IMR-90 (cell line): ENCODE data around the gene GBP7. TPM values are rescaled to one million over a fixed set of nuclear protein-coding genes. Genes with fewer than 3 reads are reported as not detected.

ENCODE experiments used
- ATAC-seq: fragments of 200-7000 bp; cut with Tn5 transposase; 2 replicates; pipeline ENCODE4 v1.9.1; 2020; ENCODE audit warnings: low read depth, mild to moderate bottlenecking, moderate library complexity
- BruUV-seq: library from RNA; stranded (reverse); fragments of 400-500 nt; replicated peaks from 2 replicates; lab custom pipeline; 2021; lab: Mats Ljungman, UMichigan
- CTCF ChIA-PET: fragments of 300-600 bp; formaldehyde crosslinking; extraction: SDS; loops from one replicate; lab custom pipeline; 2021; ENCODE audit warnings: antibody characterized with exemption; lab: Yijun Ruan, JAX
- POLR2A ChIA-PET: fragments of 300-600 bp; sonication (Branson Sonifier 250); formaldehyde crosslinking; loops from one replicate; lab custom pipeline; 2022; ENCODE audit warnings: antibody characterized with exemption; ENCODE audit not compliant: unreplicated experiment; lab: Charles Lee
- DNase-seq: peaks from one replicate; pipeline ENCODE4 v3.0.0; 2013
- H2AFZ ChIP-seq: replicated peaks from 2 replicates; pipeline ENCODE3; 2013; ENCODE audit warnings: low read length, mild to moderate bottlenecking; ENCODE audit not compliant: poor library complexity
- H2AK5ac ChIP-seq: 2 replicates; pipeline ENCODE4 v1.6.1; 2013; ENCODE audit warnings: low read depth, low read length, inconsistent platforms
- H2AK9ac ChIP-seq: replicated peaks from 2 replicates; pipeline ENCODE3; 2013; ENCODE audit warnings: mild to moderate bottlenecking, low read depth, low read length, moderate library complexity; ENCODE audit not compliant: poor library complexity
- H2BK120ac ChIP-seq: 2 replicates; pipeline ENCODE4 v1.6.1; 2013; ENCODE audit warnings: low read depth, low read length, inconsistent platforms
- H2BK15ac ChIP-seq: 3 replicates; pipeline ENCODE4 v1.6.1; 2013; ENCODE audit warnings: low read depth, low read length, inconsistent platforms
- H2BK20ac ChIP-seq: 2 replicates; pipeline ENCODE4 v1.6.1; 2013; ENCODE audit warnings: low read depth, mild to moderate bottlenecking, inconsistent platforms, low read length, moderate library complexity
- H2BK5ac ChIP-seq: 2 replicates; pipeline ENCODE4 v1.6.1; 2013; ENCODE audit warnings: mild to moderate bottlenecking, low read depth, low read length, inconsistent platforms; ENCODE audit not compliant: poor library complexity, severe bottlenecking
- H3K14ac ChIP-seq: replicated peaks from 2 replicates; pipeline ENCODE4 v1.6.1; 2013; ENCODE audit warnings: low read depth, low read length, inconsistent platforms
- H3K18ac ChIP-seq: 2 replicates; pipeline ENCODE4 v1.6.1; 2013; ENCODE audit warnings: low read depth, low read length, control low read depth
- H3K23ac ChIP-seq: 2 replicates; pipeline ENCODE4 v1.6.1; 2013; ENCODE audit warnings: low read depth, low read length, inconsistent platforms
- H3K27ac ChIP-seq: 2 replicates; pipeline ENCODE4 v1.5.1; 2013; ENCODE audit warnings: mild to moderate bottlenecking, control low read depth, low read length; ENCODE audit not compliant: insufficient read depth
- H3K27me3 ChIP-seq: 2 replicates; pipeline ENCODE4 v1.6.1; 2013; ENCODE audit warnings: low read length; ENCODE audit not compliant: control insufficient read depth, insufficient read depth
- H3K36me3 ChIP-seq: 2 replicates; pipeline ENCODE4 v1.6.1; 2013; ENCODE audit warnings: low read length, mixed read lengths; ENCODE audit not compliant: control insufficient read depth, insufficient read depth
- H3K4ac ChIP-seq: 2 replicates; pipeline ENCODE4 v1.6.1; 2013; ENCODE audit warnings: low read depth, low read length, inconsistent platforms
- H3K4me1 ChIP-seq: 2 replicates; pipeline ENCODE4 v1.6.1; 2013; ENCODE audit warnings: low read length, mixed read lengths; ENCODE audit not compliant: control insufficient read depth, insufficient read depth
- H3K4me2 ChIP-seq: 2 replicates; pipeline ENCODE4 v1.6.1; 2013; ENCODE audit warnings: low read depth, mild to moderate bottlenecking, control low read depth, low read length, moderate library complexity
- H3K4me3 ChIP-seq: 2 replicates; pipeline ENCODE4 v1.5.1; 2013; ENCODE audit warnings: low read depth, mild to moderate bottlenecking, control low read depth, low read length, moderate library complexity; ENCODE audit not compliant: insufficient read depth
- H3K56ac ChIP-seq: 2 replicates; pipeline ENCODE4 v1.6.1; 2013; ENCODE audit warnings: low read length, inconsistent platforms; ENCODE audit not compliant: insufficient read depth; ENCODE audit errors: extremely low read depth
- H3K79me1 ChIP-seq, 2 experiments: 2 replicates each; pipeline ENCODE4 v1.6.1; 2013; ENCODE audit warnings: low read length in 2 of 2, inconsistent platforms in 1 of 2, low read depth in 1 of 2
- H3K9ac ChIP-seq: 2 replicates; pipeline ENCODE4 v1.6.1; 2013; ENCODE audit warnings: low read depth, low read length, control low read depth
- H3K9me1 ChIP-seq: 2 replicates; pipeline ENCODE4 v1.6.1; 2013; ENCODE audit warnings: low read length, inconsistent platforms; ENCODE audit not compliant: insufficient read depth
- H3K9me3 ChIP-seq: 2 replicates; pipeline ENCODE4 v1.6.1; 2013; ENCODE audit warnings: low read length; ENCODE audit not compliant: control insufficient read depth, insufficient read depth
- H4K20me1 ChIP-seq: 2 replicates; pipeline ENCODE4 v1.6.1; 2013; ENCODE audit warnings: low read length, inconsistent platforms; ENCODE audit not compliant: insufficient read depth
- H4K5ac ChIP-seq: 2 replicates; pipeline ENCODE4 v1.6.1; 2013; ENCODE audit warnings: mild to moderate bottlenecking, low read depth, low read length, control low read depth
- H4K8ac ChIP-seq, 2 experiments: 2 replicates each; pipeline ENCODE4 v1.6.1; 2013; ENCODE audit warnings: low read depth in 2 of 2, low read length in 2 of 2, control low read depth in 1 of 2, inconsistent platforms in 1 of 2
- H4K91ac ChIP-seq: 2 replicates; pipeline ENCODE4 v1.6.1; 2013; ENCODE audit warnings: low read depth, low read length, inconsistent platforms; ENCODE audit not compliant: insufficient read depth
- BHLHE40 ChIP-seq: fragments of 150-350 bp; IDR thresholded peaks from 2 replicates; pipeline ENCODE4 v1.6.1; 2016; ENCODE audit warnings: mild to moderate bottlenecking, low read depth, low read length
- CTCF ChIP-seq: conservative IDR thresholded peaks from 2 replicates; pipeline ENCODE4 v1.5.1; 2012; ENCODE audit warnings: mild to moderate bottlenecking, low read depth, low read length, improper control_type of control experiment
- ELK1 ChIP-seq: fragments of 150-350 bp; IDR thresholded peaks from 2 replicates; pipeline ENCODE4 v1.6.1; 2016; ENCODE audit warnings: low read depth, mild to moderate bottlenecking, low read length, moderate library complexity, borderline replicate concordance
- MAZ ChIP-seq: IDR thresholded peaks from 2 replicates; pipeline ENCODE4 v1.6.1; 2012; ENCODE audit warnings: low read depth, mild to moderate bottlenecking, low read length, improper control_type of control experiment, moderate library complexity, borderline replicate concordance
- MXI1 ChIP-seq: IDR thresholded peaks from 2 replicates; pipeline ENCODE4 v1.6.1; 2012; ENCODE audit warnings: low read depth, mild to moderate bottlenecking, low read length, moderate library complexity, borderline replicate concordance
- RAD21 ChIP-seq: IDR thresholded peaks from 2 replicates; pipeline ENCODE4 v1.6.1; 2012; ENCODE audit warnings: low read length, improper control_type of control experiment
- SMC3 ChIP-seq: fragments of 150-350 bp; IDR thresholded peaks from 2 replicates; pipeline ENCODE4 v1.6.1; 2016; ENCODE audit warnings: low read depth, mild to moderate bottlenecking, antibody characterized with exemption, low read length, moderate library complexity
- WGBS, 2 experiments: methylation state at CpG; one replicate each; pipeline versions ENCODE4 v1.1.5 to v1.1.7; 2013; ENCODE audit warnings: missing lambda C conversion rate in 2 of 2; ENCODE audit not compliant: insufficient read length in 1 of 2; ENCODE audit errors: extremely low coverage in 2 of 2; 5-methylcytosine and 5-hydroxymethylcytosine counted together
- dilution Hi-C: fragments of 300-500 bp; cut with HindIII; formaldehyde crosslinking; loops from one replicate; pipeline ENCODE4 v1.14.3; 2018; ENCODE audit warnings: low sequenced_read_pairs; ENCODE audit not compliant: unreplicated experiment
- in situ Hi-C: fragments of 300-500 bp; cut with MboI; formaldehyde crosslinking; loops from 3 replicates; pipeline ENCODE4 v1.14.3; 2019; ENCODE audit warnings: low sequenced_read_pairs, inconsistent platforms, mixed read lengths
- intact Hi-C: fragments of 100-400 bp; cut with micrococcal nuclease; formaldehyde crosslinking; loops from 2 replicates; pipeline ENCODE4 v1.10.0; 2022
- polyA plus RNA-seq, 3 experiments: library from polyadenylated mRNA; depleted of rRNA; stranded (reverse); fragments of >200 nt; gene quantifications; 2 replicates each; pipeline ENCODE4 v1.2.3, GENCODE V29; 2012; ENCODE audit warnings: low replicate concordance in 1 of 3
- total RNA-seq: library from RNA; depleted of rRNA; stranded (reverse); fragments of >200 nt; gene quantifications from 2 replicates; pipeline ENCODE4 v1.2.3, GENCODE V29; 2012

GBP7 gene
- total and polyA plus RNA-seq, 2 of the 4 experiments (the other 2 are of a cell fraction), result not detected

GRCh38 chr1:89142160-89142559 lies 33.6 kb downstream of the GBP7 start:
- Histone ChIP-seq H2AFZ (no peak overlapping the region), H3K18ac (no peak overlapping the region), H3K23ac (no peak overlapping the region), H3K9me3 (no peaks in the 10 kb centered on the region), H2AK9ac (no peak overlapping the region), H3K79me1 (no peaks in the 10 kb centered on the region), H4K5ac (no peak overlapping the region), H3K4me2 (no peak overlapping the region), H2BK15ac (no peak overlapping the region), H4K20me1 (no peaks in the 10 kb centered on the region), H3K36me3 (no peaks in the 10 kb centered on the region), H4K91ac (no peak overlapping the region), H3K56ac (no peak overlapping the region), H3K9me1 (no peaks in the 10 kb centered on the region), H3K27ac (no peak overlapping the region), H3K4ac (no peak overlapping the region), H2BK20ac (no peak overlapping the region), H3K9ac (no peak overlapping the region), H2BK120ac (no peak overlapping the region), H3K4me3 (no peak overlapping the region), H2AK5ac (no peak overlapping the region), H2BK5ac (no peak overlapping the region), H4K8ac (no peak overlapping the region), H3K14ac (no peak overlapping the region), H3K27me3 (no peaks in the 10 kb centered on the region; the same call in 1 of the 2 replicates), H3K4me1 (no peaks in the 10 kb centered on the region)
- CTCF ChIA-PET, result no interaction called here
- no CpG with 5 or more reads among the region's 4 CpGs for WGBS, 2 experiments
- dilution Hi-C loops, result no loop called here
- ATAC-seq (no peak), DNase-seq (no peak)
- intact Hi-C loops, result no loop called here
- BruUV-seq, result no TSS peak
- POLR2A ChIA-PET, result interaction anchor here (1.0 kb wide), 1 partner anchor 120 kb away, joined by 3 read pairs; no protein-coding TSS in a partner anchor
- in situ Hi-C loops, result no loop called here
- TF ChIP-seq RAD21, result no peak
- TF ChIP-seq MAZ, result no peak
- no peak for TF ChIP-seq CTCF
- no peak for TF ChIP-seq BHLHE40
- no peak for TF ChIP-seq SMC3
- TF ChIP-seq MXI1, result no peak
- no peak for TF ChIP-seq ELK1
